ENCODE results near the gene DSN1.
A peak's percentile ranks its signal among the peaks of the same experiment; 100 is the strongest.

The DSN1 gene, protein sequence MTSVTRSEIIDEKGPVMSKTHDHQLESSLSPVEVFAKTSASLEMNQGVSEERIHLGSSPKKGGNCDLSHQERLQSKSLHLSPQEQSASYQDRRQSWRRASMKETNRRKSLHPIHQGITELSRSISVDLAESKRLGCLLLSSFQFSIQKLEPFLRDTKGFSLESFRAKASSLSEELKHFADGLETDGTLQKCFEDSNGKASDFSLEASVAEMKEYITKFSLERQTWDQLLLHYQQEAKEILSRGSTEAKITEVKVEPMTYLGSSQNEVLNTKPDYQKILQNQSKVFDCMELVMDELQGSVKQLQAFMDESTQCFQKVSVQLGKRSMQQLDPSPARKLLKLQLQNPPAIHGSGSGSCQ

DNA sequence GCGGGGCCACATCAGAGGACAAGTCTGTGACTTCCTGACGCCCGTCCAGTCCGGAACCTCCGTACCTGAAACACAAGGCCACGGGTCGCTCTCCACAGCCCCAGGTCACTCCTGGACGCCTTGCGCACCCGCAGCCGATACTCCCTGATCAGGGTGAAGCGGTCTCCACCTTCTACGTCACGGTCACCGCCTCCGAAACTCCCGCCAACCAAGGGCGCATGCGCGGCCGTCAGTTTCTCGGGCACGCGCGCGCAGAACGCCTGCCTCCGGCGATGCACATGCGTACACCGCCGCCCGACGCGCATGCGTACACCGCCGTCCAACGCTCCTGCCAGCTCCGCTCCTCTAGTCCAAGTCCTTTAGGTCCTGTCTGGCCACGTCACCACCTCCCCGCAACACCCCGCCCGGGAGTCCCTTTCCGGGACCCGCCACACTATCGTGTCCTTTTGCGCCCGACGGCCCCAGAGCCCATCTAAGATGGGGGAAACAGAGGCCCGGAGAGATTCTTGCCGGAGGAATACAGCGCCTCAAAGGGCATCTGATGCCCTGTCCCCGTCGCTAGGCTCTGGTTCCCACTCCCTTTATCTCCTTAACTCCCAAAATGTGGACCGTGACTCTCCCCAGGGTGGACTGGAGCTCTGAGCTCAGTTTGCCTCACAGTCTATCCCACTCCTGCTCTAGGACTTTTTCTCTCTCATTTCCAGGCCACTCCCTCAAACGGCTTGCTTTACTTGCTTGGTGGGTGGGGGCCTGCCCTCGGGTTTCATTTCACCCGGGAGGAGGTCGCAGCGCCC lies at the start of gene DSN1:
Gene DSN1 (minus strand): TSS at position 167 of the 794 bp plus-strand sequence. CDS start 2,305 bp downstream, outside the sequence.
- TF ChIP-seq, protein P1, sequence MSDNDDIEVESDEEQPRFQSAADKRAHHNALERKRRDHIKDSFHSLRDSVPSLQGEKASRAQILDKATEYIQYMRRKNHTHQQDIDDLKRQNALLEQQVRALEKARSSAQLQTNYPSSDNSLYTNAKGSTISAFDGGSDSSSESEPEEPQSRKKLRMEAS (IDR thresholded peaks at IDR 0.05), result peak; percentile 76
- TF ChIP-seq EGR1 (IDR thresholded peaks at IDR 0.05) (no peak), TEAD4 (IDR thresholded peaks at IDR 0.05) (no peak), NFIC (IDR thresholded peaks at IDR 0.05) (no peak), RAD21 (IDR thresholded peaks at IDR 0.05; ENCODE audit: low read depth) (peak; percentile 38; the same call in 1 of the 2 replicates), REST (IDR thresholded peaks at IDR 0.05; ENCODE audit: low read depth) (no peak), FOXM1 (IDR thresholded peaks at IDR 0.05; ENCODE audit: borderline replicate concordance, low read depth) (no peak), CEBPB (IDR thresholded peaks at IDR 0.05) (no peak), TCF12 (IDR thresholded peaks at IDR 0.05; ENCODE audit: low read depth) (peak; percentile 34; the same call in 1 of the 2 replicates), EP300 (IDR thresholded peaks at IDR 0.05; ENCODE audit: borderline replicate concordance) (0 out of 2 replicates have a peak, but pooled peaks have one; percentile 14), USF1 (IDR thresholded peaks at IDR 0.05) (no peak), TAF1 (IDR thresholded peaks at IDR 0.05; ENCODE audit: low read depth) (peak; percentile 89), CREB1 (IDR thresholded peaks at IDR 0.05; ENCODE audit: low read depth) (peak; percentile 58), YY1 (IDR thresholded peaks at IDR 0.05; ENCODE audit: low read depth) (0 out of 2 replicates have a peak, but pooled peaks have one; percentile 9), ZBTB7A (IDR thresholded peaks at IDR 0.05; ENCODE audit: low read depth) (no peak)

DNA sequence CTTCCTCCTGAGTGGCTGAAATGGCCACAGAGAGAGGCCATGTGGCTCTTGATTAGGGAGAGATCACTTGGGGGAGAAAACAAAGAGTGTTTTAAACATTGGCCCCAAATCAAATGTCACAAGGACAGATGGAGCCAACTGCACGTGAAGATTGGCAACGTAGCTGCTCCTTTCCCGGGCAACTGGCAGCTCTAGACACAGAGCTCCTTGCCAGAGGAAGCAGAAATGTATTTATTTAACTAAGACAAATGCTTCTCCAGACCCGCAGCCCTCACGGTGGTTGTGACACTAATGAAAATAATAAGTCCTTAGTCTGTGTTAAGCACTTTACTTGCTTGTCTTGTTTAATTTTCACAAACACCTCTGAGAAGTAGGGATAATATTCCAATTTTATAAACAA lies 49.6 kb upstream of the DSN1 start:
- TF ChIP-seq, protein P1 (IDR thresholded peaks at IDR 0.05), result peak; percentile 38; the same call in 1 of the 2 replicates
- no peak for TF ChIP-seq TAF1 (IDR thresholded peaks at IDR 0.05; ENCODE audit: low read depth)

- no peak for TF ChIP-seq CREB1 (IDR thresholded peaks at IDR 0.05; ENCODE audit: low read depth)
- TF ChIP-seq USF1 (IDR thresholded peaks at IDR 0.05), result no peak
- TF ChIP-seq RAD21 (IDR thresholded peaks at IDR 0.05; ENCODE audit: low read depth), result no peak
- no peak for TF ChIP-seq FOXM1 (IDR thresholded peaks at IDR 0.05; ENCODE audit: borderline replicate concordance, low read depth)
- TF ChIP-seq EGR1 (IDR thresholded peaks at IDR 0.05), result no peak
- peak; percentile 80 for TF ChIP-seq TEAD4 (IDR thresholded peaks at IDR 0.05)
- peak; percentile 50; the same call in 1 of the 2 replicates for TF ChIP-seq EP300 (IDR thresholded peaks at IDR 0.05; ENCODE audit: borderline replicate concordance)
- TF ChIP-seq YY1 (IDR thresholded peaks at IDR 0.05; ENCODE audit: low read depth), result 0 out of 2 replicates have a peak, but pooled peaks have one; percentile 22
- peak; percentile 67 for TF ChIP-seq TCF12 (IDR thresholded peaks at IDR 0.05; ENCODE audit: low read depth)
- TF ChIP-seq TAF1 (IDR thresholded peaks at IDR 0.05; ENCODE audit: low read depth), result no peak
- TF ChIP-seq REST (IDR thresholded peaks at IDR 0.05; ENCODE audit: low read depth), result no peak
- 0 out of 2 replicates have a peak, but pooled peaks have one; percentile 48 for TF ChIP-seq ZBTB7A (IDR thresholded peaks at IDR 0.05; ENCODE audit: low read depth)
- no peak; the same call in 1 of the 2 replicates for TF ChIP-seq NFIC (IDR thresholded peaks at IDR 0.05)
- TF ChIP-seq, protein P1 (IDR thresholded peaks at IDR 0.05), result peak; percentile 57
- no peak for TF ChIP-seq CEBPB (IDR thresholded peaks at IDR 0.05)
These were observed 48.4 kb upstream of the DSN1 start for GRCh38 chr20:36821964-36822437.

- TF ChIP-seq, protein P1 (IDR thresholded peaks at IDR 0.05), result no peak
- TF ChIP-seq ZBTB7A (IDR thresholded peaks at IDR 0.05; ENCODE audit: low read depth) (no peak), EP300 (IDR thresholded peaks at IDR 0.05; ENCODE audit: borderline replicate concordance) (no peak), TEAD4 (IDR thresholded peaks at IDR 0.05) (peak; percentile 56), YY1 (IDR thresholded peaks at IDR 0.05; ENCODE audit: low read depth) (no peak), CREB1 (IDR thresholded peaks at IDR 0.05; ENCODE audit: low read depth) (no peak), TAF1 (IDR thresholded peaks at IDR 0.05; ENCODE audit: low read depth) (no peak)
These were observed 47.4 kb upstream of the DSN1 start for GRCh38 chr20:36820928-36821327.
